ENCODE measurements around the gene CRK. TPM values are rescaled to one million over a fixed set of nuclear protein-coding genes. Genes with fewer than 3 reads are reported as not detected.

The CRK gene
- total and polyA plus RNA-seq, 10 of the 15 experiments (the other 5 are each of a cell fraction or from before 2014, with no cell fraction given), result 11.1 to 23.8 (median 20.5) TPM

DNA sequence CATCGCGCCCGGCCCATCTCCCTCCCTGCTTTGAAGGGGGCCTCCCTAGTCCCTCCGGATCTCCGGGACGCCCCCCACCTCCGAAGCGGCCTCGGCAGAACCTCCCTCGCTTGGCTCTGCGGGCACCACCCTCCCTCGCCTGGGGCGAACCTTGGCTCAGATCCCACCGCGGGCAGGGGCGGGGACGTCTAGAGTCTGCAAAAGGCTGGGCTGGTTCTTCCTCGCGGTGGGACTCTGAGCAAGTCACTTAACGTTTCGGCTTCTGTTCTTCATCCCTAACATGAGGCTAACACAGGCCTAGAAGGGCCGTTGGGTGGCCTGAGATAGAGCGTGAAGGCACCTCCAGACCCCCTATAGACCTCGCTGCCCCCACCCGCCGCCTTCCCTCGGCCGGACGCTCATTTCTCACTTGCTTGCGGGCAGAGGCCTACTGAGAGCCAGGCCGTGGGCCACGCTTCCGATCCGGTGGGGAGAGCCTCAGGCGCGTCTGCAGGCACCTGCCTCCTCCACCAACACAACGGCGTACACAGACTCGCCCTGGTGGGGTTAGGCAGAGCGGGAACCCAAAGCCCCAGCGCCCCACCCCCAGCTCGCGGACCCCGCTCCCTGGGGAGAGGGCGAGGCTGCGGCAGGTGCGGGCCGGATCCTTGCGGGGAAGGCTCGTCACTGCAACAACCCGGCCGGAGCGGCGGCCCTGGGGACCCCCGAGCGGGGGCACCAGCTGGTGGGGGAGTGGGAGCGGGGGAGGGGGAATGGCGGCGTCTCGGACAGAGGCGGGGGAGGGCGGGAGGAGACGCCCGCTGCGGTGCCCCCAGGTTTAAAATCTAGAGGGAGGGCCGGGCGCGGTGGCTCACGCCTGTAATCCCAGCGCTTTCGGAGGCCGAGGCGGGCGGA is 31.0 kb upstream of the CRK start (continued):
- TF ChIP-seq KAT2A (conservative IDR thresholded peaks at IDR 0.05; ENCODE audit: control insufficient read depth, low read depth, low read length), result no peak
- no peak; the same call in 1 of the 2 replicates for TF ChIP-seq RUNX3 (IDR thresholded peaks at IDR 0.05; ENCODE audit: low read length)
- peak; percentile 30; the same call in 1 of the 2 replicates for TF ChIP-seq MXI1 (IDR thresholded peaks at IDR 0.05; ENCODE audit: low read depth, low read length)
- no peak for TF ChIP-seq CREB1 (IDR thresholded peaks at IDR 0.05; ENCODE audit: low read depth)
- TF ChIP-seq RFX5 (IDR thresholded peaks at IDR 0.05; ENCODE audit: low read depth, low read length), result no peak
- 0 out of 2 replicates have a peak, but pooled peaks have one; percentile 11 for TF ChIP-seq EED (IDR thresholded peaks at IDR 0.05; ENCODE audit: low read depth)
- no peak for TF ChIP-seq EP300 (IDR thresholded peaks at IDR 0.05; ENCODE audit: borderline replicate concordance in 1 of 2, control insufficient read depth in 1 of 2, low read depth in 2 of 2, low read length in 2 of 2)
- no peak for TF ChIP-seq NRF1 (conservative IDR thresholded peaks at IDR 0.05; ENCODE audit: low read depth, low read length)
- TF ChIP-seq, protein P1, sequence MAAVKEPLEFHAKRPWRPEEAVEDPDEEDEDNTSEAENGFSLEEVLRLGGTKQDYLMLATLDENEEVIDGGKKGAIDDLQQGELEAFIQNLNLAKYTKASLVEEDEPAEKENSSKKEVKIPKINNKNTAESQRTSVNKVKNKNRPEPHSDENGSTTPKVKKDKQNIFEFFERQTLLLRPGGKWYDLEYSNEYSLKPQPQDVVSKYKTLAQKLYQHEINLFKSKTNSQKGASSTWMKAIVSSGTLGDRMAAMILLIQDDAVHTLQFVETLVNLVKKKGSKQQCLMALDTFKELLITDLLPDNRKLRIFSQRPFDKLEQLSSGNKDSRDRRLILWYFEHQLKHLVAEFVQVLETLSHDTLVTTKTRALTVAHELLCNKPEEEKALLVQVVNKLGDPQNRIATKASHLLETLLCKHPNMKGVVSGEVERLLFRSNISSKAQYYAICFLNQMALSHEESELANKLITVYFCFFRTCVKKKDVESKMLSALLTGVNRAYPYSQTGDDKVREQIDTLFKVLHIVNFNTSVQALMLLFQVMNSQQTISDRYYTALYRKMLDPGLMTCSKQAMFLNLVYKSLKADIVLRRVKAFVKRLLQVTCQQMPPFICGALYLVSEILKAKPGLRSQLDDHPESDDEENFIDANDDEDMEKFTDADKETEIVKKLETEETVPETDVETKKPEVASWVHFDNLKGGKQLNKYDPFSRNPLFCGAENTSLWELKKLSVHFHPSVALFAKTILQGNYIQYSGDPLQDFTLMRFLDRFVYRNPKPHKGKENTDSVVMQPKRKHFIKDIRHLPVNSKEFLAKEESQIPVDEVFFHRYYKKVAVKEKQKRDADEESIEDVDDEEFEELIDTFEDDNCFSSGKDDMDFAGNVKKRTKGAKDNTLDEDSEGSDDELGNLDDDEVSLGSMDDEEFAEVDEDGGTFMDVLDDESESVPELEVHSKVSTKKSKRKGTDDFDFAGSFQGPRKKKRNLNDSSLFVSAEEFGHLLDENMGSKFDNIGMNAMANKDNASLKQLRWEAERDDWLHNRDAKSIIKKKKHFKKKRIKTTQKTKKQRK (IDR thresholded peaks at IDR 0.05; ENCODE audit: low read depth, low read length), result no peak
- TF ChIP-seq CREM (IDR thresholded peaks at IDR 0.05; ENCODE audit: low read depth), result no peak
- peak; percentile 58; the same call in 1 of the 2 replicates for TF ChIP-seq TCF12 (IDR thresholded peaks at IDR 0.05; ENCODE audit: low read depth, low read length)
- TF ChIP-seq ASH2L (IDR thresholded peaks at IDR 0.05; ENCODE audit: borderline replicate concordance, low read depth), result no peak
- TF ChIP-seq RB1 (IDR thresholded peaks at IDR 0.05; ENCODE audit: borderline replicate concordance), result no peak
- TF ChIP-seq ZNF622 (IDR thresholded peaks at IDR 0.05), result no peak
- TF ChIP-seq ATF7 (IDR thresholded peaks at IDR 0.05; ENCODE audit: low read depth), result no peak
- TF ChIP-seq, protein P2, sequence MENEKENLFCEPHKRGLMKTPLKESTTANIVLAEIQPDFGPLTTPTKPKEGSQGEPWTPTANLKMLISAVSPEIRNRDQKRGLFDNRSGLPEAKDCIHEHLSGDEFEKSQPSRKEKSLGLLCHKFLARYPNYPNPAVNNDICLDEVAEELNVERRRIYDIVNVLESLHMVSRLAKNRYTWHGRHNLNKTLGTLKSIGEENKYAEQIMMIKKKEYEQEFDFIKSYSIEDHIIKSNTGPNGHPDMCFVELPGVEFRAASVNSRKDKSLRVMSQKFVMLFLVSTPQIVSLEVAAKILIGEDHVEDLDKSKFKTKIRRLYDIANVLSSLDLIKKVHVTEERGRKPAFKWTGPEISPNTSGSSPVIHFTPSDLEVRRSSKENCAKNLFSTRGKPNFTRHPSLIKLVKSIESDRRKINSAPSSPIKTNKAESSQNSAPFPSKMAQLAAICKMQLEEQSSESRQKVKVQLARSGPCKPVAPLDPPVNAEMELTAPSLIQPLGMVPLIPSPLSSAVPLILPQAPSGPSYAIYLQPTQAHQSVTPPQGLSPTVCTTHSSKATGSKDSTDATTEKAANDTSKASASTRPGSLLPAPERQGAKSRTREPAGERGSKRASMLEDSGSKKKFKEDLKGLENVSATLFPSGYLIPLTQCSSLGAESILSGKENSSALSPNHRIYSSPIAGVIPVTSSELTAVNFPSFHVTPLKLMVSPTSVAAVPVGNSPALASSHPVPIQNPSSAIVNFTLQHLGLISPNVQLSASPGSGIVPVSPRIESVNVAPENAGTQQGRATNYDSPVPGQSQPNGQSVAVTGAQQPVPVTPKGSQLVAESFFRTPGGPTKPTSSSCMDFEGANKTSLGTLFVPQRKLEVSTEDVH (IDR thresholded peaks at IDR 0.05; ENCODE audit: low read depth, partially characterized antibody), result no peak
- TF ChIP-seq MYC (IDR thresholded peaks at IDR 0.05; ENCODE audit: insufficient read depth, insufficient read length, insufficient replicate concordance, low read length, severe bottlenecking), result peak; percentile 45
- TF ChIP-seq KLF5 (IDR thresholded peaks at IDR 0.05; ENCODE audit: partially characterized antibody), result no peak
- TF ChIP-seq, protein P3, sequence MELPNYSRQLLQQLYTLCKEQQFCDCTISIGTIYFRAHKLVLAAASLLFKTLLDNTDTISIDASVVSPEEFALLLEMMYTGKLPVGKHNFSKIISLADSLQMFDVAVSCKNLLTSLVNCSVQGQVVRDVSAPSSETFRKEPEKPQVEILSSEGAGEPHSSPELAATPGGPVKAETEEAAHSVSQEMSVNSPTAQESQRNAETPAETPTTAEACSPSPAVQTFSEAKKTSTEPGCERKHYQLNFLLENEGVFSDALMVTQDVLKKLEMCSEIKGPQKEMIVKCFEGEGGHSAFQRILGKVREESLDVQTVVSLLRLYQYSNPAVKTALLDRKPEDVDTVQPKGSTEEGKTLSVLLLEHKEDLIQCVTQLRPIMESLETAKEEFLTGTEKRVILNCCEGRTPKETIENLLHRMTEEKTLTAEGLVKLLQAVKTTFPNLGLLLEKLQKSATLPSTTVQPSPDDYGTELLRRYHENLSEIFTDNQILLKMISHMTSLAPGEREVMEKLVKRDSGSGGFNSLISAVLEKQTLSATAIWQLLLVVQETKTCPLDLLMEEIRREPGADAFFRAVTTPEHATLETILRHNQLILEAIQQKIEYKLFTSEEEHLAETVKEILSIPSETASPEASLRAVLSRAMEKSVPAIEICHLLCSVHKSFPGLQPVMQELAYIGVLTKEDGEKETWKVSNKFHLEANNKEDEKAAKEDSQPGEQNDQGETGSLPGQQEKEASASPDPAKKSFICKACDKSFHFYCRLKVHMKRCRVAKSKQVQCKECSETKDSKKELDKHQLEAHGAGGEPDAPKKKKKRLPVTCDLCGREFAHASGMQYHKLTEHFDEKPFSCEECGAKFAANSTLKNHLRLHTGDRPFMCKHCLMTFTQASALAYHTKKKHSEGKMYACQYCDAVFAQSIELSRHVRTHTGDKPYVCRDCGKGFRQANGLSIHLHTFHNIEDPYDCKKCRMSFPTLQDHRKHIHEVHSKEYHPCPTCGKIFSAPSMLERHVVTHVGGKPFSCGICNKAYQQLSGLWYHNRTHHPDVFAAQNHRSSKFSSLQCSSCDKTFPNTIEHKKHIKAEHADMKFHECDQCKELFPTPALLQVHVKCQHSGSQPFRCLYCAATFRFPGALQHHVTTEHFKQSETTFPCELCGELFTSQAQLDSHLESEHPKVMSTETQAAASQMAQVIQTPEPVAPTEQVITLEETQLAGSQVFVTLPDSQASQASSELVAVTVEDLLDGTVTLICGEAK (IDR thresholded peaks at IDR 0.05; ENCODE audit: borderline replicate concordance), result no peak
